CD1c-positive myeloid dendritic cell (primary cell): ENCODE results near the gene GBP3.
"Not testable (repeated sequence)": the region's sequence is repeated elsewhere in the genome, so short reads cannot be mapped to it uniquely, and the experiment has no call there.

Experiments
- DNase-seq: peaks from one replicate; pipeline ENCODE4 v3.0.0-alpha.2; 2016; ENCODE audit errors: extremely low spot score

GBP3 gene

GRCh38 chr1:89040315-89040626 lies 17.6 kb upstream of the GBP3 start:
- DNase-seq, result no peak

GRCh38 chr1:89037186-89037585 lies 14.5 kb upstream of the GBP3 start:
- peak; percentile 37 for DNase-seq

DNA sequence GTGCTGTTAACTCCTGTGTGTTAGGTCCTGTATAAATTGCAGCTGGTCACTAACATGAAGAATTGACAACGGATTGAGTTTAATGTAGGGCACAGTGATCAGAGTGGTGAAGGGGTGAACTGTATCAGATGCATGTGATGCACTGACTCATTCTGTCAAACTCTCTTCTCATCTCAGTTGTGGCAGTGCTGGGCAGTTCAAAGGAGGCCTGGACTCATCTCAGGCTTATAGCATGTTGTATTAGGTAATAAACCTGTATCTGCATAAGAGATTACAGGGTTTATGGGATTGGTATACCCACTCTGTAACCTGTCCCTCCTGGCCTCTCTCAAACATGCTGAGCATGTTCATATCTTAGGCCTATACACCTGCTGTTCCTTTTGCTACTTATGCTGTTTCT lies 12.4 kb upstream of the GBP3 start:
- DNase-seq, result no peak

DNA sequence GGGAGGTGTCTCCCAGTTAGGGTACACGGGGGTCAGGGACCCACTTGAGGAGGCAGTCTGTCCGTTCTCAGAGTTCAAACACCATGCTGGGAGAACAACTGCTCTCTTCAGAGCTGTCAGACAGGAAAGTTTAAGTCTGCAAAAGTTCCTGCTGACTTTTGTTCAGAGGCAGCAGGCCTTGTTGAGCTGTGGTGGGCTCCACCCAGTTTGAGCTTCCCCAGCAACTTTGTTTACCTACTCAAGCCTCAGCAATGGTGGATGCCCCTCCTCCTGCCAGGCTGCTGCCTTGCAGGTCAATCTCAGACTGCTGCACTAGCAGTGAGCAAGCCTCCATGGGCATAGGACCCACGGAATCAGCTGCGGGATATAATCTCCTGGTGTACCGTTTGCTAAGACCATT lies 11.3 kb upstream of the GBP3 start:
- DNase-seq, result not testable (repeated sequence)

DNA sequence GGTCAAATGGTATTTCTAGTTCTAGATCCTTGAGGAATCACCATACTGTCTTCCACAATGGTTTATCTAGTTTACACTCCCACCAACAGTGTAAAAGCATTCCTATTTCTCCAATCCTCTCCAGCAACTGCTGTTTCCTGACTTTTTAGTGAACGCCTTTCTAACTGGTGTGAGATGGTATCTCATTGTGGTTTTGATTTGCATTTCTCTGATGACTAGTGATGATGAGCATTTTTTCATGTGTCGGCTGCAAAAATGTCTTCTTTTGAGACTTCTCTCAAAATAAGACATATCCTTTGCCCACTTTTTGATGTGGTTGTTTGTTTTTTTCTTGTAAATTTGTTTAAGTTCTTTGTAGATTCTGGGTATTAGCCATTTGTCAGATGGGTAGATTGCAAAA lies 6.4 kb upstream of the GBP3 start:
- not testable (repeated sequence) for DNase-seq

GRCh38 chr1:89025928-89026327 lies 3.3 kb upstream of the GBP3 start:
- no peak for DNase-seq

- no peak for DNase-seq
Observed at GRCh38 chr1:89023026-89023425, 360 bp upstream of the GBP3 start.

DNA sequence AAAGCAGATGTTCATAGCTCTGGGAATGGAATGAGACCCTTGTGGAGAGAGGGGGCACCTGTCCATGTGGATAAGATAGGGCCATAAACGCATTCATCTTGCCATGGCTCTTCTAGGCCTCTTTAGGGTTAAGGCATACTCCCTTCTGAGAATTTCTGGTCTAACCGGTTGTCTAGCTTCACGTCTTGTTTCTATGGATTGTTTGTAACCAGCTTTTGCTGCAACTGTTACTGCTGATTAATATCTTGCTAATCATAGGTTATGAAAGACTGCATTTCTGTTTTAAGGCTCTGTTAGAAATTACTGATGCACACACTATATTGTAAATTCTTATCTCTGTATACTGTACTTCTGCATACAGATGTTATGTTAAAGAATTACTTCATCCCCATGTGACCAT lies 4.3 kb downstream of the GBP3 start:
- DNase-seq, result not testable (repeated sequence)

DNA sequence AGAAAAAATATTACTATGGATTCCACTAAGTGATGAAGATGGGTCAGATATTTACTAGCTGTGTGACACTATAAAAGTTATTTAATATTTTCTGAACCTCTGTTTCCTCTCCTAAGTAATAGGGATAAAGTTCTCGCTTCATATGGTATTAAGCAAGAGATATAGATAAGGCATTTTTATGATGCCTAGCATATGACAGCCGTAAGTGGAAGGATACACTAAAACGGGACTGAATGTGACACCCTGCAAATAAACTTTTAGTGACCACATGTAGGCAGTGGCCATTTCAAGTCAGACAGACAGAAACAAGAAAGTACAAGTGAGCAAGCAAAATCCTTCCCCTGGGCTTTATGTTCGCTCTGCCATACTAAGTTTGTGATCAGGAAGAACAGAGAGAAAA lies 14.2 kb downstream of the GBP3 start:
- no peak for DNase-seq

DNA sequence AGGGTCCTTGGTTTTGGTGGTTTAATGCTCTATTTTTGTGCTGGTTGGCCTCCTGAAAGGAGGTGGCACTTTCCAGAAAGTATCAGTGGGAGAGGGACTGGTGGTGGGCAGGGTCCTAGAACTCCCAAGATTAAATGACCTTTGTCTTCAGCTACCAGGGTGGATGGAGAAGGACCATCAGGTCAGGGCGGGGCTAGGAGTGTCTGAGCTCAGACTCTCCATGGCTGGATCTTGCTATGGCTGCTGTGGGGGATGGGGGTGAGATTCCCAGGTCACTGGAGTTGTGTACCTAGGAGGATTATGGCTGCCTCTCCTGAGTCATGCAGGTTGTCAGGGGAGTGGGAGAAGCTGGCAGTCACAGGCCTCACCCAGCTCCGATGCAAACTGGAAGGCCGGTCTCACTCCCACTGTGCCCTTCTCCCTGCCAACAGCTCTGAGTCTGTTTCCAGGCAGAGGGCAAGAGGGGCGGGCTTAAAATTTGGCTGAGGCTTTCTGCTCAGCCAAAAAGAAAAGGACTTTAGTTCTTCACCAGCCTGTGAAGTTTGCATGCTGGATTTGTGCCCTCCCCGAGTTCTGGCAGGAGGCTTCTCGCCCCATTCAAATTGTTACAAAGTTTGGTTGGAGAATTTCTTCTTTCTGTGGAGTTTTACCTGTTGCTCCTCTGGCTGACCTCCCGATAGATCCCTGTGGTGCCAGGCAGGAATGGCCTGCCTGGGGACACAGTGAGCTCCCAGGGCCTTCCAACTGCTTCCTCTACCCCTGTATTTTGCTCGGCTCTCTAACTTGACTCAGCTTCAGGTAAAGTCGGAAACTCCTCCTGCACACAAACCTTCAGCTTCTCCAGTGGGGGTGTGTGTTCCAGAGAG lies 17.1 kb downstream of the GBP3 start:
- DNase-seq, result no peak

DNA sequence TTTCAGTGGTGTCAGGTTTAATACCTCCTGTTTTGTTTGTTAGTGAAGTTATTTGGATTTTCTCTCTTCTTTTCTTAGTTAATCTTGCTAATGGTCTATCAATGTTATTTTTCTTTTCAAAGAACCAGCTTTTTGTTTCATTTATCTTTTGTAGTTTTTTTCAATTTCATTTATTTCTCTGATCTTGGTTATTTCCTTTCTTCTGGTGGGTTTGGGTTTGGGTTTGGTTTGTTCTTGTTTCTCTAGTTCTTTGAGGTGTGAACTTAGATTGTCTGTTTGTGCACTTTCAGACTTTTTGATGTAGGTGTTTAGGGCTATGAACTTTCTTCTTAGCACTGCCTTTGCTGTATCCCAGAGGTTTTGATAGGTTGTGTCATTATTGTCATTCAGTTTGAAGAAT lies 20.5 kb downstream of the GBP3 start:
- DNase-seq, result not testable (repeated sequence)

DNA sequence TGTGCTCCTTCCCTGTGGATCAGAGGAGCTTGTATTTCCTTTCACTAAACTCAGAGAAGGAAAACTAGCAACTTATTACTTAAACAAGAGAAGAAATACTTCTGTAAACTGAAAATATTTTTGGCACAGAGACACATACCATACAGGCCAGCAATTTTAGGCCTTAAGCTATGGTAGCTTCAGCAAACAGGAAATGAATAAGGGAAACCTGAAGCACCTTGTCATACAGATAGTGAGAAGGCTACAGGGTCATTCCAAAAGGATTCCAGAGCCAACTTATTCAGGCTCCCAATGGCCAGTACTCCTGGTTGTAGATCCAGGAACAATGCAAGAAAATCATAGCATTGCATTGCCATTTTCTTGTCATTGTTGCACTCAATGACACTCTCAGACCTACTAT lies 21.2 kb downstream of the GBP3 start:
- no peak for DNase-seq

- DNase-seq, result peak; percentile 89
Observed at GRCh38 chr1:88998716-88999115, 23.9 kb downstream of the GBP3 start.

GRCh38 chr1:88990426-88990825 lies 32.2 kb downstream of the GBP3 start:
- DNase-seq, result no peak

DNA sequence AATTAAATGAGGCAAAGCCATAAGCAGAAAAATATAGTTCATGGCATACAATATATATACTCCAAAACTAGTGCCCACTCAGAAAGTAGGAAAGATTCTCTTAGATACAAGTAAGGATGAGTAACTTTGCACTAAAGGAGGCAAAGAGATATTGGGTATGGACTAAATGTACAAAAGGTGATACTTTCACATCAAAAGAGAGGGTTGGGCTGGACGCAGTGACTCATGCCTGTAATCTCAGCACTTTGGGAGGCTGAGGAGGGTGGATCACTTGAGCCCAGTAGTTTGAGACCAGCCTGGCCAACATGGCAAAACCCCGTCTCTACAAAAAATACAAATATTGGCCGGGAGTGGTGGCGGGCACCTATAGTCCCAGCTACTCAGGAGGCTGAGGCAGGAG lies 37.0 kb downstream of the GBP3 start:
- no peak for DNase-seq

DNA sequence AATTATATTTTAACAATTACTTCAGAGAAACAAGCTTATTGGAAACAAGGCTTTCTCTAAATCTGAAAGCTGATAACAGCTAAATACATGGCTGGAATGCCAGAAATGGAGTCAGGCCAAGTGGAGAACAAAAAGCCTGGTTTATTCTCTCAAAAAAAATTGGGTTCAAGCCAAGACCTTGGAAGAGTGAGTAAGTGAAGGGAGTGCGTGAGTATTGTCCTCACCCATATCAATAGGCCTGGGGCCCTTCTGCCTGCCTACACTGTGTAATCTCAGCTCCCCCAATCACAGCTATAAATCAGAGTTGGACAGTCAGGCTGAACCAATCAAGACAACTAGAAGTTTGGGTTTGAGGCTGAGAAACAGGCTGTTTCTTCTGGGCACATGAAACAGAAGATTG lies 37.6 kb downstream of the GBP3 start:
- DNase-seq, result no peak

DNA sequence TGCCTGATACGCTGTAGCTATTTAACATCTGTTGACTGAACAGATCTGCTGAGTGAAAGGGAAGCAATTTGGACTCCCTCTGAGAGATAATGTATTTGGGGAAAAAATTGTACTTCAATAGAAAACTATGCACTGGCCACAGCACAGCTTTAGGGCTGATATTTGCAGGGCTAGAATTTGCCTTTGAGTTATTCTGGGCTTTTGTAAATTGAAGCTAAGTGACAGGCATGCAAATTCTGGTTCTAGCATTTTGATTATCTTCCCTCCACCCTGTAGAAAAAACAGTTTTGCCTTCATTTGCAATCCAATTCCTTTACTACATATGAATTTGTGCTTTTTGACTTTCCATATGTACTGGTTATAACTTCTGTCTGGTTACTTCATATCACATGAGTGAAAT lies 38.1 kb downstream of the GBP3 start:
- DNase-seq, result no peak

GRCh38 chr1:88983791-88984559 lies 38.7 kb downstream of the GBP3 start:
- peak; percentile 83 for DNase-seq

- DNase-seq, result no peak
Observed at GRCh38 chr1:88982055-88982454, 40.6 kb downstream of the GBP3 start.

- DNase-seq, result not testable (repeated sequence)
Observed at GRCh38 chr1:88981506-88981905, 41.2 kb downstream of the GBP3 start.

DNA sequence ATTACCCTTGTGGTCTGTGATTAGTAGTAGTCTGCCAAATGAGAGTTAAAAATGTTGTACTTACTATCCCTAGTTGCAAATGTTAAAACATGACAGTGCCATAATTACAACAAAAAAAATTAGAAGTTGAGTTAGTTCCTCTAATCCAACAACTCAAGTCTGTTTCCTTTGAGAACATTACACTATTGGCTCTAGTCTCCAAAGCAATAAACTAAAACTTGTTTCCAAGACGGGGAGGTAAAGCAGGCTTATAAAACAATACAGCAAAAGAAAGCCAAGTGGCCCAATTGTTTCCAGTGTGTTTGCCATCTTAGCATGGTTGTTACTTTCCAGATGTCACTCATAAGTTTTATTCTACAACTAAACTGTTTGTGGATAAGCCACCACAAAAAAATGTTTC lies 41.8 kb downstream of the GBP3 start:
- DNase-seq, result no peak

GRCh38 chr1:88979749-88980116 lies 42.9 kb downstream of the GBP3 start:
- DNase-seq, result no peak

DNA sequence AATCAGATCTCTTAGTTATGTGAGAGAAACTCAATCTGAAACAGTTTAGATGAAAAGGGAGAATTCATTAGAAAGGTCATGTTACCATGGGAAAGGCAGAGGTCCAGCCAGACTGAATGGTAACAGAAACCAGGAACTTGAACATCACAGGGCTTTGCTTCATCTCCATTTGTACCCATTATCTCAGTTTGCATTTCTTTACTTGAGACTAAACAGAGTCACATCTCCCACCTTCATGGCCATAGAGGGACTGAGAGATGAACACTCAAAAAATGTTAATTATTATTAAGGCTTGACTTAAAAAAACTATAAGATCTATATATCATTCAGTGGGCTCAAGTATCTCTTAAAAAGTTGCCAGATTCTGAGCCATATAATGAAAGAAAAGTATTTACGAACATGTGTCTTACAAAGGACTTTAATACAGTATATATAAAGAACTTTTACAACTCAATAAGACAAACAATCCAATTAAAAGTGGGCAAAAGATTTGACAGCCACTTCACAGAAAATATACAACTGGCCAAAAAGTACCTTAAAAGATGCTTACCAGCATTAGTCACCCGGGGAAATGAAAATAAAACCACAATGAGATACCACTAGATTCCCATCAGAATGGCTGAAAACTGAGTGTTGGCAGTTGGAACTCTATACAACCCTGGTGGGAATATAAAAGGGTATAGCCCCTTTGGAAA lies 43.5 kb downstream of the GBP3 start:
- DNase-seq, result no peak
